PC-3 (cell line): ENCODE data around the gene TMC1. TPM values are rescaled to one million over a fixed set of nuclear protein-coding genes. Genes with fewer than 3 reads are reported as not detected.

Experiments used
- ATAC-seq: fragments of 200-7000 bp; cut with Tn5 transposase; 2 replicates; pipeline ENCODE4 v1.9.1; 2020; ENCODE audit warnings: mild to moderate bottlenecking, moderate library complexity
- BruUV-seq: library from RNA; stranded (reverse); fragments of 400-500 nt; replicated peaks from 2 replicates; lab custom pipeline; 2021; lab: Mats Ljungman, UMichigan
- CTCF ChIA-PET: fragments of 300-600 bp; sonication (Branson Sonifier 250); formaldehyde crosslinking; loops from one replicate; lab custom pipeline; 2022; ENCODE audit warnings: antibody characterized with exemption; lab: Charles Lee
- POLR2A ChIA-PET: fragments of 300-600 bp; sonication (Branson Sonifier 250); formaldehyde crosslinking; loops from one replicate; lab custom pipeline; 2022; ENCODE audit warnings: antibody characterized with exemption; ENCODE audit not compliant: unreplicated experiment; lab: Charles Lee
- DNase-seq: peaks from one replicate; pipeline ENCODE4 v3.0.0-alpha.2; 2015
- H2AFZ ChIP-seq: fragments of 300-600 bp; sonication (generic); 2 replicates; pipeline ENCODE4 v1.6.0; 2016; ENCODE audit warnings: antibody characterized with exemption, low read length
- H3F3A ChIP-seq: fragments of 300-600 bp; sonication (generic); one replicate; pipeline ENCODE4 v1.6.0; 2017; ENCODE audit warnings: antibody characterized with exemption, low read length, control low read depth, mild to moderate bottlenecking; ENCODE audit not compliant: unreplicated experiment
- H3K27ac ChIP-seq: fragments of 300-600 bp; sonication (generic); 2 replicates; pipeline ENCODE4 v1.5.1; 2016; ENCODE audit warnings: mild to moderate bottlenecking, low read length
- H3K27me3 ChIP-seq: fragments of 300-600 bp; sonication (generic); 2 replicates; pipeline ENCODE4 v1.6.1; 2016; ENCODE audit warnings: low read length, mixed read lengths
- H3K36me3 ChIP-seq: fragments of 300-600 bp; sonication (generic); 2 replicates; pipeline ENCODE4 v1.6.1; 2016; ENCODE audit warnings: low read depth, mixed run types, low read length, mixed read lengths
- H3K4me1 ChIP-seq: fragments of 300-600 bp; sonication (generic); 2 replicates; pipeline ENCODE4 v1.5.1; 2016; ENCODE audit warnings: low read length; ENCODE audit not compliant: insufficient read depth
- H3K4me2 ChIP-seq: fragments of 300-600 bp; sonication (generic); 2 replicates; pipeline ENCODE4 v1.6.0; 2016; ENCODE audit warnings: low read length
- H3K4me3 ChIP-seq: fragments of 300-600 bp; sonication (generic); 2 replicates; pipeline ENCODE4 v1.5.1; 2016; ENCODE audit warnings: mild to moderate bottlenecking, low read length, mixed read lengths
- H3K79me2 ChIP-seq: fragments of 300-600 bp; sonication (generic); 2 replicates; pipeline ENCODE4 v1.6.1; 2017; ENCODE audit warnings: low read length, mixed read lengths
- H3K9ac ChIP-seq: fragments of 300-600 bp; sonication (generic); 2 replicates; pipeline ENCODE4 v1.6.0; 2016; ENCODE audit warnings: mild to moderate bottlenecking, low read length
- H3K9me2 ChIP-seq: fragments of 300-600 bp; sonication (generic); replicated peaks from 2 replicates; pipeline ENCODE4 v1.6.1; 2016; ENCODE audit warnings: mixed run types, low read length, mixed read lengths
- H3K9me3 ChIP-seq: fragments of 300-600 bp; sonication (generic); 2 replicates; pipeline ENCODE4 v1.6.1; 2016; ENCODE audit warnings: low read length, mixed read lengths
- H4K20me1 ChIP-seq: fragments of 300-600 bp; sonication (generic); 2 replicates; pipeline ENCODE4 v1.6.1; 2016; ENCODE audit warnings: low read length, mixed read lengths
- CTCF ChIP-seq: fragments of 300-600 bp; sonication (generic); conservative IDR thresholded peaks from 2 replicates; pipeline ENCODE4 v1.5.1; 2017; ENCODE audit warnings: antibody characterized with exemption, low read depth, mild to moderate bottlenecking, low read length
- EZH2 ChIP-seq: fragments of 300-600 bp; sonication (generic); IDR thresholded peaks from one replicate; pipeline ENCODE4 v1.6.1; 2017; ENCODE audit warnings: antibody characterized with exemption, mild to moderate bottlenecking, low read length; ENCODE audit not compliant: unreplicated experiment
- EZH2phosphoT487 ChIP-seq: fragments of 300-600 bp; sonication (generic); IDR thresholded peaks from 2 replicates; pipeline ENCODE4 v1.6.1; 2018; ENCODE audit warnings: mild to moderate bottlenecking, antibody characterized with exemption, low read length, borderline replicate concordance
- intact Hi-C: fragments of 100-400 bp; cut with micrococcal nuclease; formaldehyde crosslinking; loops from 2 replicates; pipeline ENCODE4 v1.9.0; 2023
- total RNA-seq: library from RNA; depleted of rRNA; stranded (reverse); fragments of >200 nt; gene quantifications from 2 replicates; pipeline ENCODE4 v1.2.3, GENCODE V29; 2014

Gene TMC1
- total RNA-seq, 1 experiment from 2014 or later = 0.15 TPM

GRCh38 chr9:72701510-72701909 is 180.1 kb downstream of the TMC1 start:
- POLR2A ChIA-PET = no interaction called here
- Histone ChIP-seq H3K27me3 (peaks cover 36% of the 10 kb centered on the region), H3K36me3 (no peaks in the 10 kb centered on the region), H3K4me1 (no peaks in the 10 kb centered on the region), H3K4me3 (no peak overlapping the region), H3K27ac (no peak overlapping the region), H4K20me1 (no peaks in the 10 kb centered on the region), H3K79me2 (no peaks in the 10 kb centered on the region), H3K9me3 (no peaks in the 10 kb centered on the region), H3F3A (no peaks in the 10 kb centered on the region), H2AFZ (no peak overlapping the region), H3K9ac (no peak overlapping the region), H3K9me2 (no peaks in the 10 kb centered on the region), H3K4me2 (no peak overlapping the region)
- intact Hi-C loops = no loop called here
- BruUV-seq = no TSS peak
- DNase-seq (no peak), ATAC-seq (no peak)
- CTCF ChIA-PET = no interaction called here
- no peak for TF ChIP-seq EZH2

- TF ChIP-seq CTCF (no peak), EZH2 (no peak), EZH2phosphoT487 (no peak)
- Histone ChIP-seq H3K9ac (no peak overlapping the region), H3K36me3 (no peaks in the 10 kb centered on the region), H3K27me3 (peaks cover 36% of the 10 kb centered on the region), H3K27ac (no peak overlapping the region), H3K9me2 (no peaks in the 10 kb centered on the region), H3K9me3 (no peaks in the 10 kb centered on the region), H3K79me2 (no peaks in the 10 kb centered on the region), H3F3A (no peaks in the 10 kb centered on the region), H3K4me3 (no peak overlapping the region), H3K4me2 (no peak overlapping the region), H3K4me1 (no peaks in the 10 kb centered on the region), H2AFZ (no peak overlapping the region), H4K20me1 (no peaks in the 10 kb centered on the region)
- BruUV-seq = no TSS peak
- DNase-seq (no peak), ATAC-seq (no peak)
- POLR2A ChIA-PET = no interaction called here
- intact Hi-C loops = no loop called here
- CTCF ChIA-PET = no interaction called here
These were observed 182.2 kb downstream of the TMC1 start for GRCh38 chr9:72703574-72703973.

GRCh38 chr9:72704688-72705375 is 183.4 kb downstream of the TMC1 start:
- no peak overlapping the region for H3K4me2 ChIP-seq
- H4K20me1 ChIP-seq = no peaks in the 10 kb centered on the region
- no peak overlapping the region for H2AFZ ChIP-seq
- no TSS peak for BruUV-seq
- H3K4me1 ChIP-seq = no peaks in the 10 kb centered on the region
- intact Hi-C loops = no loop called here
- no peaks in the 10 kb centered on the region for H3F3A ChIP-seq
- no peak for TF ChIP-seq EZH2
- TF ChIP-seq EZH2phosphoT487 = no peak
- no peak for TF ChIP-seq CTCF
- no peaks in the 10 kb centered on the region for H3K9me3 ChIP-seq
- no peak overlapping the region for H3K4me3 ChIP-seq
- H3K27me3 ChIP-seq = peaks cover 36% of the 10 kb centered on the region
- ChIA-PET CTCF (no interaction called here), POLR2A (no interaction called here)
- no peak overlapping the region for H3K9ac ChIP-seq
- ATAC-seq (no peak), DNase-seq (no peak)
- H3K9me2 ChIP-seq = no peaks in the 10 kb centered on the region
- H3K79me2 ChIP-seq = no peaks in the 10 kb centered on the region
- H3K36me3 ChIP-seq = no peaks in the 10 kb centered on the region
- H3K27ac ChIP-seq = no peak overlapping the region
